Lower lobe of right lung (tissue), 2 donors: ENCODE measurements around the gene DHRS1. TPM values are rescaled to one million over a fixed set of nuclear protein-coding genes. Genes with fewer than 3 reads are reported as not detected.
"Not testable (repeated sequence)": the region's sequence is repeated elsewhere in the genome, so short reads cannot be mapped to it uniquely, and the experiment has no call there.

ENCODE experiments used
- ATAC-seq, 2 donors: fragments of 200-7000 bp; cut with Tn5 transposase; one replicate each; pipeline ENCODE4 v1.9.1; 2020 to 2022; ENCODE audit warnings: mild to moderate bottlenecking in 2 of 2, moderate library complexity in 2 of 2
- DNase-seq: peaks from one replicate; pipeline ENCODE4 v3.0.0-alpha.2; 2020
- H3K27ac ChIP-seq: fragments of 200-600 bp; one replicate; pipeline ENCODE4 v1.8.0; 2022
- H3K27me3 ChIP-seq: fragments of 200-600 bp; one replicate; pipeline ENCODE4 v1.8.0; 2022; ENCODE audit warnings: low read depth
- H3K36me3 ChIP-seq: fragments of 200-600 bp; one replicate; pipeline ENCODE4 v1.8.0; 2022; ENCODE audit warnings: mild to moderate bottlenecking
- H3K4me1 ChIP-seq: fragments of 200-600 bp; one replicate; pipeline ENCODE4 v1.8.0; 2022
- H3K4me3 ChIP-seq: fragments of 200-600 bp; one replicate; pipeline ENCODE4 v1.8.0; 2022; ENCODE audit warnings: mild to moderate bottlenecking
- H3K9me3 ChIP-seq: fragments of 200-600 bp; one replicate; pipeline ENCODE4 v1.8.0; 2022
- CTCF ChIP-seq: fragments of 200-600 bp; IDR thresholded peaks from one replicate; pipeline ENCODE4 v1.8.0; 2022; ENCODE audit warnings: antibody characterized with exemption, mild to moderate bottlenecking
- intact Hi-C: fragments of 100-400 bp; cut with DNase I; formaldehyde crosslinking; loops from one replicate; pipeline ENCODE4 v1.11.0; 2022
- total RNA-seq: library from RNA; stranded (reverse); fragmentation: NEBNext Ultra II Directional; extraction: Animal tissue kit (Norgen Biotek cat#: 25700); gene quantifications from one replicate; pipeline ENCODE4 v1.2.1, GENCODE V29; 2021
- donor health status: DM: no; HTN: yes; CAD: no; lungs with severe emphysema.

Gene DHRS1
- total RNA-seq, 1 donor from 2014 or later = 22.7 TPM

- Histone ChIP-seq H3K4me1 (peaks cover 79% of the 10 kb centered on the region), H3K9me3 (no peaks in the 10 kb centered on the region), H3K4me3 (no peak overlapping the region), H3K36me3 (peaks cover 10% of the 10 kb centered on the region), H3K27me3 (peaks cover 15% of the 10 kb centered on the region), H3K27ac (no peak overlapping the region)
- no peak for TF ChIP-seq CTCF
- intact Hi-C loops = no loop called here
- ATAC-seq (no peak), DNase-seq (no peak)
Measured at GRCh38 chr14:24330973-24331674, 31.5 kb upstream of the DHRS1 start.

- no peak overlapping the region for H3K4me3 ChIP-seq
- peaks cover 66% of the 10 kb centered on the region for H3K4me1 ChIP-seq
- TF ChIP-seq CTCF = no peak
- no peaks in the 10 kb centered on the region for H3K9me3 ChIP-seq
- intact Hi-C loops = loop anchor here (5.0 kb wide), 1 partner anchor 108 kb away; no protein-coding TSS in a partner anchor
- peaks cover 12% of the 10 kb centered on the region for H3K36me3 ChIP-seq
- DNase-seq = peak; percentile 91
- peaks cover 6% of the 10 kb centered on the region for H3K27me3 ChIP-seq
- peak; percentile 31 to 65 for ATAC-seq
- H3K27ac ChIP-seq = peak overlapping the region; percentile 60
Measured at GRCh38 chr14:24329736-24330135, 30.2 kb upstream of the DHRS1 start.

GRCh38 chr14:24329073-24329663 is 29.6 kb upstream of the DHRS1 start:
- Histone ChIP-seq H3K9me3 (no peaks in the 10 kb centered on the region), H3K4me3 (no peak overlapping the region), H3K36me3 (peaks cover 12% of the 10 kb centered on the region), H3K27ac (peak overlapping the region; percentile 60), H3K4me1 (peaks cover 60% of the 10 kb centered on the region), H3K27me3 (peaks cover under 1% of the 10 kb centered on the region)
- DNase-seq (no peak), ATAC-seq (no peak)
- TF ChIP-seq CTCF = no peak
- intact Hi-C loops = loop anchor here (5.0 kb wide), 1 partner anchor 108 kb away; no protein-coding TSS in a partner anchor

- intact Hi-C loops = loop anchor here (5.0 kb wide), 1 partner anchor 109 kb away; no protein-coding TSS in a partner anchor
Measured at GRCh38 chr14:24327914-24328313, 28.3 kb upstream of the DHRS1 start.

GRCh38 chr14:24327303-24327702 is 27.7 kb upstream of the DHRS1 start:
- Histone ChIP-seq H3K27ac (no peak overlapping the region), H3K9me3 (no peaks in the 10 kb centered on the region), H3K27me3 (no peaks in the 10 kb centered on the region), H3K4me1 (peaks cover 42% of the 10 kb centered on the region), H3K36me3 (peaks cover 12% of the 10 kb centered on the region), H3K4me3 (no peak overlapping the region)
- intact Hi-C loops = loop anchor here (5.0 kb wide), 1 partner anchor 110 kb away; no protein-coding TSS in a partner anchor
- ATAC-seq = no peak
- DNase-seq = peak; percentile 45
- no peak for TF ChIP-seq CTCF

More at GRCh38 chr14:24327914-24328313, 28.3 kb upstream of the DHRS1 start:
- DNase-seq = peak; percentile 74
- peaks cover 48% of the 10 kb centered on the region for H3K4me1 ChIP-seq
- not testable (repeated sequence) for H3K9me3 ChIP-seq, H3K27me3 ChIP-seq, H3K4me3 ChIP-seq, H3K27ac ChIP-seq, ATAC-seq
- H3K36me3 ChIP-seq = peaks cover 12% of the 10 kb centered on the region
- TF ChIP-seq CTCF = peak; percentile 63
